GM15510 (cell line): ENCODE results near the gene FLT4.

Source experiments
- POLR2A ChIP-seq: IDR thresholded peaks from 3 replicates; pipeline ENCODE4 v1.6.1; 2011; ENCODE audit warnings: borderline replicate concordance; ENCODE audit not compliant: insufficient read length; ENCODE audit errors: extremely low read depth

FLT4 gene

DNA sequence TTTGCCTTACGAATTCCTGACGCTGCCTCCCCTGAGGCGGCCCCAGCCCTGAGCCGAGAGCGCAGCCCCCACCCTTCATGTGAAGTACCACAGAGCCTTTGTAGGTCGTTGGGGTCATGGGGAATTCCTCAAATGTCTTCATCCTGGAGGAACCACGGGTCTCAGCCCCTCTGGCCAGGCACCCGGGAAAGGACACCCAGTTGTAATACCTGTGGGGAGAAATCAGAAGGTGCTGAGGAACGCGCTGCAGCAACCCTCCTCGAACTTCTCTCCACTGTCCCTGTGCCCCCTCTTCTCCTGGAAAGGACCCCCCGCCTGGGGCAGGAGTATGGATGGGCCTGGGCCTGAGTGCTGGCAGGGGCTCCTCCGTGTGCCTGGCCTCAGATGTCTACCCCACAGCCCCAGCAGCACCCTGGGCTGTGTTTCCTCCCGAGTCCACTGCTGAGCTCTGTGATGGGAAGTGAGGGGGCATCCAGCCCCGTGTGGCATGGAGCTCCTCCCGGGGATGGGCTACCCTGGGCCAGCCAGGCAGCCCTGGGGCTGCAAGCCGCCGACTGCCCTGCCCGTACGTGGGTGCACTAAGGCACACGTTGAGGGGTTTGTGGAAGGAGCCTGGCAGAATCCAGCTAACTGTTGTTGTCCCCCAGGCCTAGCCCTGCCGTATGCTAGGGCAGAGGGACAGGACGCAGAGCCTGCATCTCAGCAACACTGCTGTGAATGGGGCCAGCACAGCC, 39.4 kb downstream of the FLT4 start:
- TF ChIP-seq POLR2A: no peak

DNA sequence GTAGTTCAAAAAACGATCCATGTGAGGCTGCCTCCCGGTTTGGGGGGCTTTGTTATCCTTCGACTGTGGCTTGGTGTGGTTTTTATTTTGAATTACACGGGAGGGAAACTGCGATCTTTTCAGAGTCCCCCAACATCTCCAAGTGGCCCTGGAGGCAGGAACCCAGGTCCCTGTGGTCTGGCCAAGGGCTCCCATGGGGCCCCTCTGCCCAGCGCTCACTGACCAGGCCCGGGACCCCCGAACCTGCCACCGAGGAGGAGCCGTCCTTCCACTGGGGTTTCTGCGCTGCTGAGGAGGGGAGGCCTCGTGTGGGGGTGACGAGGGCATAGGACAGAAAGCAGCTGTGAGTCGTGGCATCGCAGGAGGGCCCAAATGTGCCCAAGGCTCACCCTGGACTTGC, 40.0 kb downstream of the FLT4 start:
- no peak for TF ChIP-seq POLR2A

DNA sequence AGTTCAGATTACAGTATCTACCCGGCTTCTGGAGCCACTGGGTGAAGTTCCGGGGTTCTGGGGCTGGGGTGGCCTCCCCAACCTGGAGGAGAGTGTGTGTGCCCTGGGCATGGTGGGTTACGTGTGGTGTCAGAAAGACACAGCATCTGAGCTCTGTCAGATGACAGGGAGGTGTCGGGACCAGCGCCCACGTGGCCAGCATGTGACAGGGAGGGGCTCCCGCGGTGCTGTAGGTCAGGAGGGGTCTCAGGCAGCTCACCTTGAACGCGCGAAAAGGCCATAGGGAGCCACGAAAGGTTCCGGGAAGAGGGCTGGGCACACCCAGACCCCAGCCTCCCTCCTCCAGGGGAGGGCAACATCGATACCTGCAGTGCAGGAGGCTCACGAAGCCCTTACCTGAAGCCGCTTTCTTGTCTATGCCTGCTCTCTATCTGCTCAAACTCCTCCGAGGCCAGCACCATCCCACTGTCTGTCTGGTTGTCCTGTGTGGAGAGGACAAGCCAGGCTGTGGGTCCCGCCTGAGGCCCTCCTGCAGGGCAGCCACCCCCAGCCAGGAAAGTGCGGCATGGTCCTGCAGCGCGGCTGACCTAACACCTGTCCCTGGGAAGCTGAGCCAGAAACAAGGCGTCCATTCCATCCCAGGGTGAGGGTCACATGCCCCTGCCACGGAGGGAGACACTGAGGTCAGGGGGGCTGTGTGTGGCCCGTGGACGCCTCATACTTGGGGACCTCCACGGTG, 40.7 kb downstream of the FLT4 start:
- TF ChIP-seq POLR2A: no peak

DNA sequence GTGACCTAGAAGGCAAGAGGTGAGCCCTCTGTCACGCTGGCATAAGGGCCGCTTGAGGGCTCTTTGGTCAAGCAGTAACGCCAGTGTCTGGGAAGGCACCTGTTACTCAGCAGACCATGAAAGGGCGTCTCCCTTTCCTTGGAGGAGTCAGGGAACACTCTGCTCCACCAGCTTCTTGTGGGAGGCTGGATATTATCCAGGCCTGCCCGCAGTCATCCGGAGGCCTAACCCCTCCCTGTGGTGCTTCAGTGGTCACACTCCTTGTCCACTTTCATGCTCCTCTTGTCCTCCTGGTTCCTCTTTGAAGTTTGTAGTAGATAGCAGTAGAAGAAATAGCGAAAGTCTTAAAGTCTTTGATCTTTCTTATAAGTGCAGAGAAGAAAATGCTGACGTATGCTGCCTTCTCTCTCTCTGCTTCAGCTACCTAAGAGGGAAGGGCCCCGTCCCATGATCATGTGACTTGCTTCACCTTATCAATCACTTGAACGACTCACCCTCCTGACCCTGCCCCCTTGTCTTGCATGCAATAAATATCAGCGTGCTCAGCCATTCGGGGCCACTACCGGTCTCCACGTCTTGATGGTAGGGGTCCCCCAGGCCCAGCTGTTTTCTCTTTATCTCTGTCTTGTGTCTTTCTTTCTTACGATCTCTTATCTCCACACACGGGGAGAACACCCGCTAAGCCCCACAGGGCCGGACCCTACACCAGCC, 41.4 kb downstream of the FLT4 start:
- no peak for TF ChIP-seq POLR2A

DNA sequence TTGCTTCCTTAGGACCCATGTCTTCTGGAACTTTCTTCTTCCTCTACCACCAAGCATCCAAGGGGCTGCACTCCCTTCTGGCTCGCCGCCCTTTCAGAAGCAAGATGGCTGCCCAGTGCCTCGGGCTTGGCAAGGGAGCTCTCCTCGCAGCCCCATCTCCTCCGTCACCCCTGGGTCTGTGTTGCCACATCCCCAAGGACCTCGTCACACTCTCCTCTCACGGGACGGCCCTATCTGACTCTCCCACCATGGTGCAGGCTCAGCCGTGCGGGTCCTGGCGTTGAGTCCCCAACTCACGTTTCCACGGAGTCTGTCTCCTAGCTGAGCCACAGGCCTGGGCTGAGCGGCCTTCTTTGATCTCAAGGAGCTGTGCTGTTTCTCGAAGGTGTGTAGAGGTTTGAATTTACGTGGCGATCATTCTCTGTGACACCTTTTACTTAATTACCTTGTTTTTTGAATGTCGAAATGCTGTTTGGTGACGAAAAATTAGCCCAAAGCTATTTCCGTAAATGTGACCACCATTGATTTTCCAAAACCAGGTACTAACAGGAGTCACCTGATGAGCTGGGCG, 43.1 kb downstream of the FLT4 start:
- no peak for TF ChIP-seq POLR2A

DNA sequence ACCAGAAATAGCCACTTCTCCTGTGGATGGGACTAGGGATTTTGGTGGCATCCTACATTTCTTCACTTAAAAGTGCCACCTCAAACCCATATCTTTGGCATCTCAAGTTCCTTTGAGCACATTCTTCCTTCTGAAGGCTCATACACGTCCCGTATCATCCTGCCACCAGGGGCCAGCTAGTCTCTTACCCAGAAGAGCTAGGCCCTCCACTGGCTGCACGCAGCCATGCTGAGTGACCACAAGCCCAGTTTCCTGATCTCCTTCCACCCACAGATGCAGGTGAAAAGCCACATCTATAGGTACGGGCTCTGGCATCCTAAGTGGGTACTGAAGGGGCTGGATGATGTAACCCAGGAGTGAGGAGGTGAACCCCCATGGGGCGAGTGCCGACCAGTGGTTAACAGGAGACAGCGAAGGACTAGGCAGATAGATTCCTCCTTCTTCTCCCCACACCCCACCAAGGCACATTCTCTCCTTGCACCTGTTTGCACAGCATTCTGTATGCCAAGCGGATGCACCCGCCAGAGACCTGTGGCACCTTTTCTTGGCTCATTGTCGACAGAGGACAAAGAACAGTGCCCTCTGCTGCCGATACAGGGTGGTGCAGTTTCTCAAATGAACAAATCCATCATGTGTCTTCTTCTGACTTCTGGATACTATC, 43.7 kb downstream of the FLT4 start:
- no peak for TF ChIP-seq POLR2A

DNA sequence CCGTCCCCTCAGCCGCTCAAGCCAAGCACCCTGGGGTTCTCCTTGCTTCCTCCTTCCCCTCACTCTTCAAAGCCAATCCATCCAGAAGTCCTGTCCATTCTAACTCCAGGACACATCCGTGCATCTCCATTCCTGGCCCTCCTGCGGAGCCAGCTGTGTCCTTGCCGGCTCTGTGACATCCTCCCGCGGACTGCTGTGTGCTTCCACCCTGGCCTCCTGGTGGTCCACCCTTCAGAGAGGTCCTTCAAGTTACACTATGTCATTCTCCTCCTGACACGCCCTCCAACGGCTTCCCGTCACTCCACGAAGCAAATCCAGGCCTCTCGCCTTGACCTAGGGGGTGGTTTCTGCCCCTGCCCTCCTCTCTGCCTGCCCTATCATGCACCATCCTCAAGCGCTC, 45.1 kb downstream of the FLT4 start:
- no peak for TF ChIP-seq POLR2A

DNA sequence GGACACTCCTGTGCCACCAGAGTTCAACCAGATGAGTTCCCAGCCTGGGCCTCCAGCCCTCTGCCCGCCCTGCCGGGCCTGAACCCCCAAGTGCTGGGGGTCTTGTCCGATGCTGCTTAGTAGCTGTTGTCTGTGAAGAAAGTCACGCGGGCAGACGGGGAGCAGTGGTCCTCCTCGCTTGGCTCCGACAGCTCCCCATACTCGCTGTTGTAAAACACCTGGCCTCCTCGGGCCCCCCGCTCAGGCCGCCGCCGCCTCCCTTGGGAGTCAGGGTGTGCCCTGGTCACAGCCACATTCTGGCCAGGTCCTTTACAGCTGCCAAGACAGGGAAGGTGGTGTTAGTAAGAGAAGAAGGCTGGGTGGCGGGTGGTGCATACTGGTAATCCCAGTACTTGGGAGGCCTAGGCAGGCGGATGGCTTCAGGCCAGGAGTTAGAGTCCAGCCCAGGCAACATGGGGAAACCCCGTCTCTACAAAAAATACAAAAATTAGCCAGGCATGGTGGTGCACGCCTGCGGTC, 46.3 kb downstream of the FLT4 start:
- TF ChIP-seq POLR2A: no peak

DNA sequence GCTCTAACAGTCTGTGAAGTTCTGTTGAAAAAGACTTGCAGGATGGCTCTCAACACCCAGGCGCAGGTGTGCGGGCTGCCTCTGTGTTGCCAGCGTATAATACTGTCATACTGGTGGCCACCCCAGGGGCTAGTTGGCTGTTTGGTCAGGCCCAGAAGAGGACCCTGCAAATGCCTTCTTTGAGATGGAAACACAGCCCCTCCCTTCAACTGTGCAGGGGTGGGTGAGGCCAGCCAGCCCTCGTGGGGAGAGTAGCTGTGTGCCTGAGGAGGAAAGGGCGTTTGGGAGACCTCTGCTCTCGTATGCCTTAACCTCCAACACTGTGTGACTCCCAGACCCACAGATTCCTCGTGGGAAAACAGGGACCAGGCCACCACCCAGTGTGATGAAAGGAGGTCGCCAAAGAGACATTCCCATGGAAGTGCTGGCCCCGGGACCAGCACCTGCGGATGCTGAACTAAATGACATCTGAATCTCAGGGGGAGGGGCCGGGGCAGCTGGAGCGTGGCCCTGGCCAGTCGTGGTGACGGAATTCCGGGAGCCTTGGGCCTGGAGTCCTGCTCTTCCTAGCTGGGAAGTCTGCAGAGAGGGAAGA, 46.8 kb downstream of the FLT4 start:
- TF ChIP-seq POLR2A: no peak

DNA sequence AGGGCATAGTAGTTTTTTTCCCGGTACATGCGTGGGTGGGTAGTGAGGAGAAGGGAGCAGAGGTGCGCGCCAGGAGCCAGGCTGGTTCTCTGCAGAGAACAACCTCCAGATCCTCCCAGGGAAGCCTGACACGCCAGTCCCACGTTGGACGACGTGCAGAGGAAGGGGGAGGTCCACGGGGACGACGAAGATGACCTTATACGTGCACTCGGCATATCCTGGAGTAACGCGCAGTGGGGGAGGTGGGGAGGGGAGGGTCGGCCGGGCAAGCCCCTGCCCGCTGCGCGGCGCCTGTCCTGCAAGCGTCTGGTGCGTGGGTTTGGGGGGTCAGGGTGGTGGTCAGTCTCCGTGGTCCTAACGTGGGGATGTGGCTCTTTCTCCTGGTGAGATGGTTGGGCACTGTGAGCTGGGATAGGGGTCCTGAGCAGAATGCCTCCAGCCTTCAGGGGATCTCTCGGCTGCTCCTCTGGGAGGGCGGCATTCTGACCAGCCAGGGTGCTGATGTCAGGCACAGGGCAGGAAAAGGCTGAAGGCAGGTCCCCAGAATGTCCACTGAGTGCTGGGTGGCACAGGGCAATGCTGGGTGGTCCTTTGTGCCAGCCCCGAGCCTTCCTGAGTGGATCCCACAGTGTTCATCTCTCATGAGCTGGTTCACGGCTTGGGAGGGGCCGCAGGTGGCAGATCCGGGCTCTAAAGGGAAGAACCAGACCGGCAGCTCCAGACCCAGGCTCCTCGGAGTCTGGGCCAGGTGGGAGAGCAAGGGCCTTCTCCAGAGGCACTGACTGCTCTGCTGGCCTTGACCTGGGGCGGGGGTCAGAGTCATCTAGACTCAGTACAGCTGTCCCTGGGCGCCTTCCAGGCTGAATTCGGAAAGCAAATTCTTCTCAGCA, 47.6 kb downstream of the FLT4 start:
- TF ChIP-seq POLR2A: no peak

DNA sequence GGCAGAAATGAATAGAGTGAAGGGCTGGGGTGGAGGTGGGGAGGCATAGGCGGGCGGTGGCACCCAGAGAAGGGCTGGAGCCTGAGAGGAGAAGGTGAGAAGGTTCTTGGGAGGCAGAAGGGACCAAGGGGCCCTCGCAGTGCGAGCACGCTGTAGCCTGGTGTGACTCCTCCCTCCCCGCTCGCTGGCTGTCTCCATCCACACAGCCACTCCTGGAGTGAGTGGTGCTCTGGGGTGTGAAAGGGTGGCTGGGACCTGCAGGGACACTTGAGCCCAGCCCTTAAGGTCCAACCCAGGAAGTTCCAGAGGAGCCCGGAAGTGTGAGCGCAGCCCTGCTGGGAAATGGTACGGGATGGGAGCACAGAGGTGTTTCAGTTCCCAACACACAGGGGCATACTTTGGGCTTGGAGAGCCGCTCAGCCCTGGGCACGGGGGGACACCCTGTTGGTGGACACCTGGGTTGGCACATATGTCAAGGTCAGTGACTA, 48.8 kb downstream of the FLT4 start:
- TF ChIP-seq POLR2A: no peak

DNA sequence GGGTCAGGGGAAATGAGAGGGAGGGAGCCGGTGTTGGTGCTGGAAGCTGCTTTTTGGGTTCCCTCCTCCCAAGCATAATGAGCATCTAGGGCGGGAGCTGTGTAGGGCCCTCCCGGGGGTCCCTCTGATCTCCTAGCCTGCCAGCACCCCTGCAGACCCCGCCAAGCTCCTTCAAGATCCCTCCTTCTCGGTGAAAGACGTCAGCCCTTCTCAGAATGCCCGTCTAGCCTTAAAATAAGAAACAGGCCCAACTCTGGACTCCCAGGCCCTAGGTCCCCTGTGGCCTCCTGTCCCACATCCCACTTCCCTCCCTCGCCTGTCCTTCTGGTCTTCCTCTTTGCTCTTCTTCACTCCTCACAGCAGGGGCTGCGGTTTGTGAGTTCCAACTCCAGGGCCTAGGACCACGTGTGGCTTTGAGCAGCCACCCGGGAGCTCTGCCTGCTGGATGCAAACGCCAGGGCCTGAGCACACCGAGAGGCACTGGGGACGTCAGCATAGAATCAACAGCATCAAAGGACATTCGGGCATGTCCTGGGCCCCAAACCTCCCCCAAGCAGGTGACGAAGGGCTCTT, 49.3 kb downstream of the FLT4 start:
- no peak for TF ChIP-seq POLR2A

DNA sequence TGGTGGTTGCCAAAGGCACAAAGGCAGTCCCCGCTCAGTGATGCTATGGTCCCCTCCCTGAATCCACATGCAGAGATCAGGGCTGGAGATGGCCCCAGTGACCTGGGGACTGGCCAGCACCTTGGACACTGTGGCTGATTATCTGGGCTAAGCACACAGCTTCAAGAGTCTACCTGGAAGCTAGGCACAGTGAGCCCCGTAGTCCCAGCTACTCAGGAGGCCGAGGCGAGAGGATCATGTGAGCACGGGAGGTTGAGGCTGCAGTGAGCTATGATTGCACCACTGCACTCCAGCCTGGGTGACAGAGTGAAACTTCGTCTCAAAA, 49.8 kb downstream of the FLT4 start:
- no peak for TF ChIP-seq POLR2A
